GM12872 (cell line): ENCODE results near the gene ABCC2.

ENCODE experiments used
- CTCF ChIP-seq: IDR thresholded peaks from 3 replicates; pipeline ENCODE4 v1.5.1; 2011; ENCODE audit warnings: low read depth, mild to moderate bottlenecking, low read length, moderate library complexity; ENCODE audit not compliant: insufficient read depth

Gene ABCC2

GRCh38 chr10:99782447-99783286, at the start of gene ABCC2:
Gene ABCC2 (plus strand): TSS chr10:99782640. CDS start chr10:99782845, 205 bp downstream.
- no peak for TF ChIP-seq CTCF

- TF ChIP-seq CTCF = no peak
Observed at GRCh38 chr10:99733366-99733765, 49.1 kb upstream of the ABCC2 start.

GRCh38 chr10:99740260-99740659, 42.2 kb upstream of the ABCC2 start:
- TF ChIP-seq CTCF = no peak

- TF ChIP-seq CTCF = no peak
Observed at GRCh38 chr10:99740933-99741559, 41.4 kb upstream of the ABCC2 start.

GRCh38 chr10:99742254-99742653, 40.2 kb upstream of the ABCC2 start:
- TF ChIP-seq CTCF = no peak

GRCh38 chr10:99742701-99743100, 39.7 kb upstream of the ABCC2 start:
- no peak for TF ChIP-seq CTCF

- no peak for TF ChIP-seq CTCF
Observed at GRCh38 chr10:99743841-99744240, 38.6 kb upstream of the ABCC2 start.
